ENCODE results near the gene IRF4.
A peak's percentile ranks its signal among the peaks of the same experiment; 100 is the strongest.

The IRF4 gene

DNA sequence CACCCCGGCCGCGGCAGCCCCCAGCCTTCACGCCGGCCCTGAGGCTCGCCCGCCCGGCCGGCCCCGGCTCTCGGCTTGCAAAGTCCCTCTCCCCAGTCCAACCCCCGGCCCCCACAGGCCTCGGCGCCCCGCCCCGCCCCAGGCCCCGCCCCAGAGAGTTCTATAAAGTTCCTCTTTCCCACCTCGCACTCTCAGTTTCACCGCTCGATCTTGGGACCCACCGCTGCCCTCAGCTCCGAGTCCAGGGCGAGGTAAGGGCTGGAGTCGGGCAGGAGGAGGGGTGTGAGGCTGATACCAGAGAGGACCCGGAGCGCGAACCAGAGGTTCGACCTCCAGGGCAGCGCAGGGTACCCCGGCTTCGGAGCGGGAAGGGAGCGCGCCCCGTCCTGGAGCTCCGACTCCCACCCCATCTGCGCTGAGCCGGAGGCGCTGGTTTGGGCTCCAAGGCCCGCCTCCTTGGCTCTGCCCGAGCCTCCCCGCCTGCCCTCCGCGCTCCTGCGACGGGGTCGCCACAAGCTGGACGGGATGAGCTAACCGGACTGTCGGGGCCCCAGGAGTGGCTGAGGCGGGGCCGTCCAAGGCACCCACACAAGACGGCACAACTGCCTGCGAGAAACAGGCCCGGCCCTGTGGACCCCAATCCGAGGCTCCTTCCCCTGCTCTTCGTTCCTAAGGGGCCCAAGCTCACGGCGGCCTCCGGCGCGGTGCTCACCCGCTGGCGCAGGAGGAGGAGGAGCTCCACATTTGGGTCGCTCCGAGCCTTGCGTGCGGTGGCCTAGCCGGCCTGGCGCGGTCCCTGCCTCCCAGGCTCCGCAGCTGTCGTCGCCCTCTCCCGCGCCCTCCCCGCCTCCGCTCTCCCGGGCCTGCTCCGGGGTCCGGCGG is at the start of gene IRF4:
Gene IRF4, plus strand, starts transcription at position 194 of the 882 bp plus-strand sequence. CDS start 1,401 bp downstream, outside the sequence.
- Mint-ChIP-seq H3K27ac (peak within 1 kb of the TSS; percentile 97), H3K4me3 (peak within 1 kb of the TSS; percentile 89), H3K27me3 (peaks cover 6% of the 10 kb centered on the region), H3K36me3 (peaks cover 37% of the 10 kb centered on the region), H3K4me1 (peaks cover 54% of the 10 kb centered on the region), H3K9me3 (no peaks in the 10 kb centered on the region)
- CTCF ChIA-PET = interaction anchor here (1.0 to 4.1 kb wide), 14 partner anchors 11 to 320 kb away, joined by 3 to 43 read pairs (median 7); no protein-coding TSS in a partner anchor
- DNase-seq = peak; percentile 81

DNA sequence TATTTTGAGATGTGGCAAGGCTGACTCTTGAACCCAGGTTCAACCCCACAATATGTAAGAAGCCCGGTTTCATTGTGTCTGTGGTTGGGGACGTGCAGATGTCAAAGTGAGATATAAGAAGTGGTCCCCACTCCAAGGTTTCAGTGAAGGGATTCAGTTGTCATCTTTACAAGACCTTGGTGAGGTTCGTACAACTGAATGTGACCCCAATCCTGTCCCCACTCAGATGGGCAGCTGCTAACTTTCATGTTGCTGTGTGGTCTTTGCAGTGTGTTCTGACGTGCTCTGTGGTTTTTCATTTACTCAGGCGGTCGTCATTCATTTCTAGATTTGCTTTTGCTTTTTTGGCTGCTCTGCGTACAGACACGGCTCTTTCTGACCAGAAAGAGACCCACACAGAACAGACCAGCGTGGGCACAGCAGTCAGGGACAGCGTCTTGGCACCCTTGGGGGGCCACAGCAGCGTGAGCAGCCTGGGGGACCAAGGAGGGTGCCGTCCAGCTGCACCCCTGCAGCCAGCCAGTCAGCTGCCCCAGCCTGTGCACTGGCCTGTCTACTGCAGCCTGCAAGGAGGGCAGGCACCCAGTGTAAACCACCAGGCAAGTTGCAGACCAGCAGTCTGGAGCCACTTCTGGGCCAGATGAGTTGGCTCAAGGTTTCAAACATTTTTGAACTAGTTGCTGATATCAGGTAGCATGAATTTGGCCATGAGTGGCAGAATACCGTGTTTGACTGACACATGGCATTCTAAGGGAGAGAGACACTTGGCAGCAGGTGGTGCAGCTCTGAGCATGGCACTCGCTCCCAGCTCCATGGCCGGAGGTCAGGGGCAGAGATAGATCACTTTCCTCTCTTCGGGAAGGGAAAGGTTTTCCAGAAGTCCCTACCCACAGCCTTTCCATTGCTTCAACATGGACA is 49.4 kb upstream of the IRF4 start:
- DNase-seq = no peak
- peaks cover 44% of the 10 kb centered on the region for H3K4me1 Mint-ChIP-seq
- no peak overlapping the region for H3K27ac Mint-ChIP-seq
- no peaks in the 10 kb centered on the region for H3K27me3 Mint-ChIP-seq
- no peak overlapping the region for H3K4me3 Mint-ChIP-seq
- H3K9me3 Mint-ChIP-seq = no peaks in the 10 kb centered on the region
- peaks cover 19% of the 10 kb centered on the region for H3K36me3 Mint-ChIP-seq
- CTCF ChIA-PET = interaction anchor here (0.6 to 1.1 kb wide), 4 partner anchors 10 to 126 kb away, joined by 3 read pairs; no protein-coding TSS in a partner anchor

DNA sequence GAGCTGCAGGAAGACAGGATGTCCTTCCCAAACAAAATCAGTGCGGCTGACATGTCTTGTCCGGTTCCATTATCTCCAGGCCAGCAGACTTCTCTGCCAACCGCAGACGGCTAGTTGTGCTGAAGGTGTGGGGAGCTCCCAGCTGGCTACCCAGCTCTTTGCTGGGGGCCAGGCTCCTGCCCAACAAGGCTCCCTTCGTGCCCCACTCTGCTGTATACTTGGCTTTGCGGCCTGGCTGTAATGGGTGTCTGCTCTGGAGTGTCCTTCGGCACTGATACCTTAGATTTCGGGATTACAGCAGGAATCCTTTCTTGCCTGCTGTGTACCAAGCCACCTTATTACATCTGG is 48.7 kb upstream of the IRF4 start:
- CTCF ChIA-PET = interaction anchor here (1.0 kb wide), 1 partner anchor 17 kb away, joined by 3 read pairs; no protein-coding TSS in a partner anchor
- Mint-ChIP-seq H3K36me3 (peaks cover 20% of the 10 kb centered on the region), H3K27me3 (no peaks in the 10 kb centered on the region), H3K4me1 (peaks cover 37% of the 10 kb centered on the region), H3K9me3 (no peaks in the 10 kb centered on the region), H3K27ac (no peak overlapping the region), H3K4me3 (no peak overlapping the region)
- no peak for DNase-seq

- Mint-ChIP-seq H3K27me3 (no peaks in the 10 kb centered on the region), H3K36me3 (peaks cover 19% of the 10 kb centered on the region), H3K4me3 (no peak overlapping the region), H3K9me3 (no peaks in the 10 kb centered on the region), H3K4me1 (peaks cover 33% of the 10 kb centered on the region), H3K27ac (no peak overlapping the region)
- no peak for DNase-seq
- CTCF ChIA-PET = interaction anchor here (1.0 kb wide), 1 partner anchor 17 kb away, joined by 3 read pairs; no protein-coding TSS in a partner anchor
These were observed 48.2 kb upstream of the IRF4 start for GRCh38 chr6:343226-343935.

GRCh38 chr6:343960-344815 is 47.4 kb upstream of the IRF4 start:
- Mint-ChIP-seq H3K27ac (no peak overlapping the region), H3K36me3 (peaks cover 21% of the 10 kb centered on the region), H3K9me3 (no peaks in the 10 kb centered on the region), H3K4me1 (peaks cover 25% of the 10 kb centered on the region), H3K4me3 (no peak overlapping the region), H3K27me3 (no peaks in the 10 kb centered on the region)
- CTCF ChIA-PET = no interaction called here
- DNase-seq = no peak

- no peaks in the 10 kb centered on the region for H3K9me3 Mint-ChIP-seq
- H3K4me3 Mint-ChIP-seq = no peak overlapping the region
- peaks cover 18% of the 10 kb centered on the region for H3K4me1 Mint-ChIP-seq
These were observed 46.7 kb upstream of the IRF4 start for GRCh38 chr6:344816-345340.

DNA sequence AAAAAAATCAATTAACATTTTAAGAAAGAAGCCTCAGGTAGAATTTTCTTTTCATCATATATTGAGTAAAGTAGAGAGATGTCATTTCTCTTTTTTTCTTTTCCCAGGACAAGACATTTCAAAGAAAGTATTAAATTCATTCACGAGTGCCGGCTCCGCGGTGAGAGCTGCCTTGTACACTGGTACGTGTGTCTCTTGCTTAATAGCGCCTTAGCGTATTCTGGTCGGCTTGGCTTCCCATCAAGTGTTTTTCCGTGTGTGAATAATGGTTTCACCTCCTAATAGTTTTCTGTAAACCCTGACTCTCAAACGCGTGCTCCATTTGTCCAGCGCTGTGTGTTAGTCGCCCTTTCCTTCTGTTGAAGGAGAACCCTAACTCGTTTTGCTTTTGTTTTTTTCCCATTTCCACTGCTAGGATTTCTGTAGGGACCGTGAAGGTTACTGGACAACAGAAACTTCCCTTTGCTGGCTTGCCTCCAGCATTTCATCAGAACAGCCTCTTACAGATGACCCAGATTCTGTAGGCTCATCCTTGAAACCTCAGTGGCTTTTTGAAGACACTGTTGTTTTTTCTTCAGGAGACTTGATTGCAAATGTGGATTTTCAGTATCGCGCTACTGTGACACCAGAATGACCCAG is 45.7 kb upstream of the IRF4 start:
- CTCF ChIA-PET = no interaction called here
- Mint-ChIP-seq H3K36me3 (peaks cover 24% of the 10 kb centered on the region), H3K9me3 (no peaks in the 10 kb centered on the region), H3K4me3 (no peak overlapping the region), H3K27me3 (no peaks in the 10 kb centered on the region), H3K4me1 (peaks cover 9% of the 10 kb centered on the region), H3K27ac (no peak overlapping the region)
- DNase-seq = no peak

More at GRCh38 chr6:344816-345340, 46.7 kb upstream of the IRF4 start:
- CTCF ChIA-PET = no interaction called here
- no peaks in the 10 kb centered on the region for H3K27me3 Mint-ChIP-seq
- H3K36me3 Mint-ChIP-seq = peaks cover 23% of the 10 kb centered on the region
- no peak for DNase-seq
- H3K27ac Mint-ChIP-seq = no peak overlapping the region

GRCh38 chr6:346386-347030 is 45.0 kb upstream of the IRF4 start:
- no peak for DNase-seq
- Mint-ChIP-seq H3K4me3 (no peak overlapping the region), H3K4me1 (peaks cover 6% of the 10 kb centered on the region), H3K27ac (no peak overlapping the region), H3K27me3 (no peaks in the 10 kb centered on the region), H3K36me3 (peaks cover 22% of the 10 kb centered on the region), H3K9me3 (no peaks in the 10 kb centered on the region)
- CTCF ChIA-PET = no interaction called here

- CTCF ChIA-PET = no interaction called here
- Mint-ChIP-seq H3K4me3 (no peak overlapping the region), H3K27ac (no peak overlapping the region), H3K9me3 (peaks cover 1% of the 10 kb centered on the region), H3K36me3 (peaks cover 19% of the 10 kb centered on the region), H3K4me1 (peaks cover 2% of the 10 kb centered on the region), H3K27me3 (no peaks in the 10 kb centered on the region)
- DNase-seq = no peak
These were observed 44.3 kb upstream of the IRF4 start for GRCh38 chr6:347232-347631.

DNA sequence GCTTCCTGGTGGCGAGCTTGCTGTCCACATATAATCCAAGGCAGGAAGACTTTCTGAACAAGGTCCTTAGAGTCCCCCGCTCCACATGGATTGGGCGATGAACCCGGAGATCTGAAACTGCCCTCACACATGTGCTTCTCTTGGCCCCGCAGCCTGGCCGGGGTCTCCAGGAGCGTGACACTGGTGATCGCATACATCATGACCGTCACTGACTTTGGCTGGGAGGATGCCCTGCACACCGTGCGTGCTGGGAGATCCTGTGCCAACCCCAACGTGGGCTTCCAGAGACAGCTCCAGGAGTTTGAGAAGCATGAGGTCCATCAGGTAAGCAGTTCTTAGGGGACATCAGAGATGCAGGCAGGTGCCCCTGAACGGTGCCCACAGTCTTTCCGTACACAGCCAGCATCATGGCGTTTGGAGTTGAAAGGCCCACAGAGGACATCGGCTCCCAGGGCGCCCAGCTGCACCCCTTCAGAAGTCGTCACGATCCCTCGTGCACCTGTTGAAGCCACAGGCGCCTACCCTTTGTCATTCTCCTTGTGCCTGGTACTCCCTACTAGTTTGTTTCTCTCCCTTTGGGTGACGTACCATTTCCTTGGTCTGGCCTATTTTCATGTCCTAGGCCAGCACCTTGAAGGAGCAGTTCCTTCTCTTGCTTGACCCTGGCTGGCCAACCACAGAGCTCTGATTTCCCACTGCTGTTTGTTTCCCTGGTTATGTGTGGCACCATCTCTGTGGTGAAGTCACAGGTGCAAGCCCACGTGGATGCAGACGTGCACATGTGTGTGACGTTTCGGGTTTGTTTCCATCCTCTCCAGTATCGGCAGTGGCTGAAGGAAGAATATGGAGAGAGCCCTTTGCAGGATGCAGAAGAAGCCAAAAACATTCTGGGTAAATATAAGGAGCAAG is 43.3 kb upstream of the IRF4 start:
- CTCF ChIA-PET = no interaction called here
- H3K4me1 Mint-ChIP-seq = peaks cover 2% of the 10 kb centered on the region

GRCh38 chr6:348860-349396 is 42.6 kb upstream of the IRF4 start:
- DNase-seq = no peak
- CTCF ChIA-PET = no interaction called here
- no peak overlapping the region for H3K4me3 Mint-ChIP-seq
- peaks cover 2% of the 10 kb centered on the region for H3K4me1 Mint-ChIP-seq
- no peak overlapping the region for H3K27ac Mint-ChIP-seq
- H3K9me3 Mint-ChIP-seq = peaks cover 1% of the 10 kb centered on the region
- peaks cover 19% of the 10 kb centered on the region for H3K36me3 Mint-ChIP-seq
- H3K27me3 Mint-ChIP-seq = no peaks in the 10 kb centered on the region

More for the DNA sequence above, 43.3 kb upstream of the IRF4 start:
- peaks cover 19% of the 10 kb centered on the region for H3K36me3 Mint-ChIP-seq
- H3K4me3 Mint-ChIP-seq = no peak overlapping the region
- no peak for DNase-seq
- H3K27me3 Mint-ChIP-seq = no peaks in the 10 kb centered on the region
- H3K27ac Mint-ChIP-seq = no peak overlapping the region
- peaks cover 1% of the 10 kb centered on the region for H3K9me3 Mint-ChIP-seq
